HepG2 (cell line): Measurements from ENCODE around the gene SLC2A2. TPM values are rescaled to one million over a fixed set of nuclear protein-coding genes. Genes with fewer than 3 reads are reported as not detected.

Experiments
- ETV5 ChIP-seq: IDR thresholded peaks from 2 replicates; pipeline ENCODE4 v1.6.1; 2018; ENCODE audit warnings: missing biosample characterization, missing genetic modification reagents, inconsistent platforms, borderline replicate concordance
- FOXK2 ChIP-seq: fragments of 450-650 bp; IDR thresholded peaks from 2 replicates; pipeline ENCODE4 v1.6.1; 2016
- HNRNPK ChIP-seq: fragments of 200-400 bp; formaldehyde crosslinking; IDR thresholded peaks from 2 replicates; pipeline ENCODE4 v1.6.1; 2018; ENCODE audit warnings: low read length, low read depth, moderate library complexity, mild to moderate bottlenecking; ENCODE audit not compliant: poor library complexity, severe bottlenecking
- JARID2 ChIP-seq: sonication (generic); formaldehyde crosslinking; IDR thresholded peaks from 2 replicates; pipeline ENCODE4 v1.8.1; 2023; ENCODE audit warnings: missing genetic modification reagents, inconsistent platforms; ENCODE audit not compliant: insufficient replicate concordance
- SIN3A ChIP-seq: IDR thresholded peaks from 2 replicates; pipeline ENCODE4 v1.6.1; 2011; ENCODE audit warnings: low read depth, mild to moderate bottlenecking, control low read depth, low read length, borderline replicate concordance
- SIX1 ChIP-seq: sonication (generic); formaldehyde crosslinking; IDR thresholded peaks from 2 replicates; pipeline ENCODE4 v1.4.0; 2020; ENCODE audit warnings: missing genetic modification reagents, borderline replicate concordance
- ZBTB8A ChIP-seq: sonication (generic); formaldehyde crosslinking; IDR thresholded peaks from 2 replicates; pipeline ENCODE4 v1.4.0; 2020; ENCODE audit warnings: mild to moderate bottlenecking, low read depth, missing genetic modification reagents, borderline replicate concordance
- ZNF17 ChIP-seq: sonication (generic); formaldehyde crosslinking; IDR thresholded peaks from 2 replicates; pipeline ENCODE4 v1.5.0; 2020; ENCODE audit warnings: mild to moderate bottlenecking, missing genetic modification reagents
- ZNF180 ChIP-seq: sonication (generic); formaldehyde crosslinking; IDR thresholded peaks from 2 replicates; pipeline ENCODE4 v1.4.0; 2020; ENCODE audit warnings: low read depth, missing genetic modification reagents, borderline replicate concordance
- ZNF44 ChIP-seq: sonication (generic); formaldehyde crosslinking; IDR thresholded peaks from 2 replicates; pipeline ENCODE4 v1.5.1; 2020; ENCODE audit warnings: mild to moderate bottlenecking, missing genetic modification reagents
- ZNF709 ChIP-seq: sonication (generic); formaldehyde crosslinking; IDR thresholded peaks from 2 replicates; pipeline ENCODE4 v1.5.0; 2020; ENCODE audit warnings: mild to moderate bottlenecking, missing genetic modification reagents
- polyA plus RNA-seq, 8 experiments: library from polyadenylated mRNA; depleted of rRNA in 3 of 8; stranded (reverse) in 7 of 8; unstranded in 1 of 8; fragments of >200 nt; fragmentation: Illumina TruSeq in 4 of 8; extraction: Trizol in 4 of 8; gene quantifications; 2 replicates each; pipeline versions ENCODE4 v1.2.1 to v1.2.3, GENCODE V29; 2011 to 2016; ENCODE audit warnings: low read depth in 4 of 8, missing spikeins in 1 of 8, mixed read lengths in 1 of 8; ENCODE audit not compliant: insufficient read depth in 1 of 8
- total RNA-seq, 5 experiments: library from RNA; depleted of rRNA; stranded (reverse); fragments of >200 nt; fragmentation: Illumina TruSeq; extraction: Trizol; gene quantifications; 2 replicates each; pipeline ENCODE4 v1.2.3, GENCODE V29; 2016; ENCODE audit warnings: low read depth in 1 of 5
- TF ChIP-seq, protein P1 (sequence below): sonication (generic); formaldehyde crosslinking; IDR thresholded peaks from 2 replicates; pipeline ENCODE4 v1.4.0; 2020; ENCODE audit warnings: missing genetic modification reagents, mild to moderate bottlenecking, borderline replicate concordance
- TF ChIP-seq, protein P2 (sequence below): sonication (generic); formaldehyde crosslinking; IDR thresholded peaks from 2 replicates; pipeline ENCODE4 v1.4.0; 2020; ENCODE audit warnings: missing genetic modification reagents
- TF ChIP-seq, protein P3 (sequence below): sonication (generic); formaldehyde crosslinking; IDR thresholded peaks from 2 replicates; pipeline ENCODE4 v1.8.1; 2023; ENCODE audit warnings: mild to moderate bottlenecking, missing genetic modification reagents
- TF ChIP-seq, protein P4 (sequence below): sonication (generic); formaldehyde crosslinking; IDR thresholded peaks from 2 replicates; pipeline ENCODE4 v1.5.0; 2020; ENCODE audit warnings: missing genetic modification reagents
- TF ChIP-seq, protein P5 (sequence below): sonication (generic); formaldehyde crosslinking; IDR thresholded peaks from 2 replicates; pipeline ENCODE4 v1.5.0; 2020; ENCODE audit warnings: missing genetic modification reagents

The SLC2A2 gene
- total and polyA plus RNA-seq, 2 of the 13 experiments (the other 11 are each of a cell fraction or from before 2014, with no cell fraction given): 19.5 to 23.2 TPM

DNA sequence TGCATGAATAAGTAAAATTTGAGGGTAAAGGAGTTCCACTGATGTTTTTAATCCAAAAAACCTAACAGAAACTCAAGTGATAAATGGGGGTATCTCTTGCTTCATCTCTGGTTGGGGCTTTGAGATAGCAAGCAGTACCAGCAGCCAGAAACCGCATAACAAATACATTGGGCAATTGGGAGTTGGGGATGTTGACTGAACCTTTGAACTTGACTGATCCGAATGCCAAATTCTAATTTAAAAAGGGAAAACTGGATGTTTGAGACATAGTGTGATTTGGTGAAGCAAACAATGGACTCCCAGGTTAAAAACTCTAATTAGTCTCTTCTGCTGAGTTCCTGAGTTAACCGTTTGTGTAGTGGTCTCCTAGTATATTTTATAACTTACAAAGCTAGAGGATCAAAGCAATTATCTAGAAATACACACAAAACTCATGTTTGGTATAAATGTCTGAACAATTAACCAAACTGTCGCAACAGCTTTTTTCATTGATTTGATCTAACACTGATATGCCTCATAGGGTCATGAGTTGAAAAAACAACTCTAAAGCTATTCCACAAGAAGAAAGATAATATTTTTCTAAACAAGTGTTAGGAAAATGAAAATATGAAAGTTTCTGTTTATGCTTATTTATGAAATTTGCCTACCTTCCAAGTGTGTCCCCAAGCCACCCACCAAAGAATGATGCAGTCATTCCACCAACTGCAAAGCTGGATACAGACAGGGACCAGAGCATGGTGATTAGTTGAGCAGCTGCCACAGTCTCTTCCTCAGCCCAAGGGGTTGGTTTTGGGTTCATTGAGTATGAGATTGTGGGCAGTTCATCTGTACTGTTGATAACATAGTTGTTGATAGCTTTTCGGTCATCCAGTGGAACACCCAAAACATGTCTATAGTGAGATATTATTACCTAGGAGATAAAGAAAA lies 12.4 kb downstream of the SLC2A2 start (continued):
- TF ChIP-seq, protein P1, sequence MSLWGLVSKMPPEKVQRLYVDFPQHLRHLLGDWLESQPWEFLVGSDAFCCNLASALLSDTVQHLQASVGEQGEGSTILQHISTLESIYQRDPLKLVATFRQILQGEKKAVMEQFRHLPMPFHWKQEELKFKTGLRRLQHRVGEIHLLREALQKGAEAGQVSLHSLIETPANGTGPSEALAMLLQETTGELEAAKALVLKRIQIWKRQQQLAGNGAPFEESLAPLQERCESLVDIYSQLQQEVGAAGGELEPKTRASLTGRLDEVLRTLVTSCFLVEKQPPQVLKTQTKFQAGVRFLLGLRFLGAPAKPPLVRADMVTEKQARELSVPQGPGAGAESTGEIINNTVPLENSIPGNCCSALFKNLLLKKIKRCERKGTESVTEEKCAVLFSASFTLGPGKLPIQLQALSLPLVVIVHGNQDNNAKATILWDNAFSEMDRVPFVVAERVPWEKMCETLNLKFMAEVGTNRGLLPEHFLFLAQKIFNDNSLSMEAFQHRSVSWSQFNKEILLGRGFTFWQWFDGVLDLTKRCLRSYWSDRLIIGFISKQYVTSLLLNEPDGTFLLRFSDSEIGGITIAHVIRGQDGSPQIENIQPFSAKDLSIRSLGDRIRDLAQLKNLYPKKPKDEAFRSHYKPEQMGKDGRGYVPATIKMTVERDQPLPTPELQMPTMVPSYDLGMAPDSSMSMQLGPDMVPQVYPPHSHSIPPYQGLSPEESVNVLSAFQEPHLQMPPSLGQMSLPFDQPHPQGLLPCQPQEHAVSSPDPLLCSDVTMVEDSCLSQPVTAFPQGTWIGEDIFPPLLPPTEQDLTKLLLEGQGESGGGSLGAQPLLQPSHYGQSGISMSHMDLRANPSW (CRISPR knock-in tag): no peak; the same call in 1 of the 2 replicates
- TF ChIP-seq, protein P2, sequence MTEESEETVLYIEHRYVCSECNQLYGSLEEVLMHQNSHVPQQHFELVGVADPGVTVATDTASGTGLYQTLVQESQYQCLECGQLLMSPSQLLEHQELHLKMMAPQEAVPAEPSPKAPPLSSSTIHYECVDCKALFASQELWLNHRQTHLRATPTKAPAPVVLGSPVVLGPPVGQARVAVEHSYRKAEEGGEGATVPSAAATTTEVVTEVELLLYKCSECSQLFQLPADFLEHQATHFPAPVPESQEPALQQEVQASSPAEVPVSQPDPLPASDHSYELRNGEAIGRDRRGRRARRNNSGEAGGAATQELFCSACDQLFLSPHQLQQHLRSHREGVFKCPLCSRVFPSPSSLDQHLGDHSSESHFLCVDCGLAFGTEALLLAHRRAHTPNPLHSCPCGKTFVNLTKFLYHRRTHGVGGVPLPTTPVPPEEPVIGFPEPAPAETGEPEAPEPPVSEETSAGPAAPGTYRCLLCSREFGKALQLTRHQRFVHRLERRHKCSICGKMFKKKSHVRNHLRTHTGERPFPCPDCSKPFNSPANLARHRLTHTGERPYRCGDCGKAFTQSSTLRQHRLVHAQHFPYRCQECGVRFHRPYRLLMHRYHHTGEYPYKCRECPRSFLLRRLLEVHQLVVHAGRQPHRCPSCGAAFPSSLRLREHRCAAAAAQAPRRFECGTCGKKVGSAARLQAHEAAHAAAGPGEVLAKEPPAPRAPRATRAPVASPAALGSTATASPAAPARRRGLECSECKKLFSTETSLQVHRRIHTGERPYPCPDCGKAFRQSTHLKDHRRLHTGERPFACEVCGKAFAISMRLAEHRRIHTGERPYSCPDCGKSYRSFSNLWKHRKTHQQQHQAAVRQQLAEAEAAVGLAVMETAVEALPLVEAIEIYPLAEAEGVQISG: peak; percentile 60; the same call in 1 of the 2 replicates
- no peak for TF ChIP-seq ZNF17 (CRISPR knock-in tag)
- peak; percentile 73; the same call in 1 of the 2 replicates for TF ChIP-seq SIX1 (CRISPR knock-in tag)
- TF ChIP-seq ZNF180: no peak
- TF ChIP-seq, protein P3, sequence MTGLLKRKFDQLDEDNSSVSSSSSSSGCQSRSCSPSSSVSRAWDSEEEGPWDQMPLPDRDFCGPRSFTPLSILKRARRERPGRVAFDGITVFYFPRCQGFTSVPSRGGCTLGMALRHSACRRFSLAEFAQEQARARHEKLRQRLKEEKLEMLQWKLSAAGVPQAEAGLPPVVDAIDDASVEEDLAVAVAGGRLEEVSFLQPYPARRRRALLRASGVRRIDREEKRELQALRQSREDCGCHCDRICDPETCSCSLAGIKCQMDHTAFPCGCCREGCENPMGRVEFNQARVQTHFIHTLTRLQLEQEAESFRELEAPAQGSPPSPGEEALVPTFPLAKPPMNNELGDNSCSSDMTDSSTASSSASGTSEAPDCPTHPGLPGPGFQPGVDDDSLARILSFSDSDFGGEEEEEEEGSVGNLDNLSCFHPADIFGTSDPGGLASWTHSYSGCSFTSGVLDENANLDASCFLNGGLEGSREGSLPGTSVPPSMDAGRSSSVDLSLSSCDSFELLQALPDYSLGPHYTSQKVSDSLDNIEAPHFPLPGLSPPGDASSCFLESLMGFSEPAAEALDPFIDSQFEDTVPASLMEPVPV: 0 out of 2 replicates have a peak, but pooled peaks have one; percentile 48
- no peak for TF ChIP-seq ZNF709 (CRISPR knock-in tag)
- TF ChIP-seq ZBTB8A (CRISPR knock-in tag): no peak
- TF ChIP-seq, protein P4, sequence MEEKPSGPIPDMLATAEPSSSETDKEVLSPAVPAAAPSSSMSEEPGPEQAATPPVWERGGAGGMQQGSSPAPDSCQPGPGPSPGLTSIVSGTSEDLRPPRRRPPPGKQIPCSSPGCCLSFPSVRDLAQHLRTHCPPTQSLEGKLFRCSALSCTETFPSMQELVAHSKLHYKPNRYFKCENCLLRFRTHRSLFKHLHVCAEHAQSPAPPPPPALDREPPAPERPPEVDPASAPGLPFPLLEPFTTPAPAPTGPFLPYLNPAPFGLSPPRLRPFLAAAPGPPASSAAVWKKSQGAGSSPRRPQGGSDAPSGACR (CRISPR knock-in tag): no peak
- peak; percentile 80 for TF ChIP-seq ETV5 (CRISPR knock-in tag)
- TF ChIP-seq ZNF44: no peak
- no peak for TF ChIP-seq HNRNPK
- no peak for TF ChIP-seq SIN3A
- no peak for TF ChIP-seq FOXK2
- no peak for TF ChIP-seq JARID2 (CRISPR knock-in tag)
- TF ChIP-seq, protein P5, sequence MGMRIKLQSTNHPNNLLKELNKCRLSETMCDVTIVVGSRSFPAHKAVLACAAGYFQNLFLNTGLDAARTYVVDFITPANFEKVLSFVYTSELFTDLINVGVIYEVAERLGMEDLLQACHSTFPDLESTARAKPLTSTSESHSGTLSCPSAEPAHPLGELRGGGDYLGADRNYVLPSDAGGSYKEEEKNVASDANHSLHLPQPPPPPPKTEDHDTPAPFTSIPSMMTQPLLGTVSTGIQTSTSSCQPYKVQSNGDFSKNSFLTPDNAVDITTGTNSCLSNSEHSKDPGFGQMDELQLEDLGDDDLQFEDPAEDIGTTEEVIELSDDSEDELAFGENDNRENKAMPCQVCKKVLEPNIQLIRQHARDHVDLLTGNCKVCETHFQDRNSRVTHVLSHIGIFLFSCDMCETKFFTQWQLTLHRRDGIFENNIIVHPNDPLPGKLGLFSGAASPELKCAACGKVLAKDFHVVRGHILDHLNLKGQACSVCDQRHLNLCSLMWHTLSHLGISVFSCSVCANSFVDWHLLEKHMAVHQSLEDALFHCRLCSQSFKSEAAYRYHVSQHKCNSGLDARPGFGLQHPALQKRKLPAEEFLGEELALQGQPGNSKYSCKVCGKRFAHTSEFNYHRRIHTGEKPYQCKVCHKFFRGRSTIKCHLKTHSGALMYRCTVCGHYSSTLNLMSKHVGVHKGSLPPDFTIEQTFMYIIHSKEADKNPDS: no peak
